GM12801 (cell line): Measurements from ENCODE around the gene FOXP2.

Source experiments
- TF ChIP-seq, protein P1 (sequence below): IDR thresholded peaks from one replicate; pipeline ENCODE4 v1.5.1; 2011; ENCODE audit warnings: control low read depth; ENCODE audit not compliant: insufficient read length; ENCODE audit errors: extremely low read depth

The FOXP2 gene

GRCh38 chr7:114689406-114689805 lies 274.8 kb downstream of the FOXP2 start:
- TF ChIP-seq, protein P1, sequence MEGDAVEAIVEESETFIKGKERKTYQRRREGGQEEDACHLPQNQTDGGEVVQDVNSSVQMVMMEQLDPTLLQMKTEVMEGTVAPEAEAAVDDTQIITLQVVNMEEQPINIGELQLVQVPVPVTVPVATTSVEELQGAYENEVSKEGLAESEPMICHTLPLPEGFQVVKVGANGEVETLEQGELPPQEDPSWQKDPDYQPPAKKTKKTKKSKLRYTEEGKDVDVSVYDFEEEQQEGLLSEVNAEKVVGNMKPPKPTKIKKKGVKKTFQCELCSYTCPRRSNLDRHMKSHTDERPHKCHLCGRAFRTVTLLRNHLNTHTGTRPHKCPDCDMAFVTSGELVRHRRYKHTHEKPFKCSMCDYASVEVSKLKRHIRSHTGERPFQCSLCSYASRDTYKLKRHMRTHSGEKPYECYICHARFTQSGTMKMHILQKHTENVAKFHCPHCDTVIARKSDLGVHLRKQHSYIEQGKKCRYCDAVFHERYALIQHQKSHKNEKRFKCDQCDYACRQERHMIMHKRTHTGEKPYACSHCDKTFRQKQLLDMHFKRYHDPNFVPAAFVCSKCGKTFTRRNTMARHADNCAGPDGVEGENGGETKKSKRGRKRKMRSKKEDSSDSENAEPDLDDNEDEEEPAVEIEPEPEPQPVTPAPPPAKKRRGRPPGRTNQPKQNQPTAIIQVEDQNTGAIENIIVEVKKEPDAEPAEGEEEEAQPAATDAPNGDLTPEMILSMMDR = no peak

GRCh38 chr7:114691605-114692004 lies 277.0 kb downstream of the FOXP2 start:
- TF ChIP-seq, protein P1 = no peak

GRCh38 chr7:114695182-114695581 lies 280.6 kb downstream of the FOXP2 start:
- TF ChIP-seq, protein P1 = no peak

DNA sequence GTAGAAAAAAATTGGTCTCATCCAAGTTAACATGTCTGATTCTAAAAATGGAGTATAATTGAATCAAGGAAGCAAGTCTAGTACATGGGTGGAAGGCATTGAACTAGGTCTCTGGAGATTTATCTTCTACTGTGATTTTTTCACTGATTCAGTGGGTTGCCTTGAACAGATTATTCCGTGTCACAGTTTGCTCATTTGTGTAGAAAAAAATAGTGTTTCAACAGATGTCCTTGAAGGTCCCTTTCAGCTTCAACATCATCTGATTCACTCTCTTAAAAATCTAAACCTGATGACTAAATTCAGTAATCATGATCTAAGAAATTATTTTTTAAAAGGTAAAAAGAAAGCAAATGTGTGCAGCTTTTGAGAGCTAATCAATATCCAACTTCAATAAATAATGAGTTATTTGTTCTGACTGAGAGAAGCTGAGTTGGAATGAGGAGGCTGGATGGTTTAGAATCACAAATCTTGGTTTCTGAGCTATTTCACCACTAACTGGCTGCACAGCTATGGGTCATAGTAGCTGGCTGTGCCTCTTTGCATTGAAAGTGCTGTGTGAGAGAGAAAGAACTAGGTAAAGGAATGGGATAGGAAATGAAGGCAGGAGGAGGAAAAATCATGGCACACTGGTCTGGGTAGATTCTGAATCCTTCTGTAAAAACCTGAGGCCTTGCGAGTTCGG lies 285.8 kb downstream of the FOXP2 start:
- TF ChIP-seq, protein P1 = no peak

DNA sequence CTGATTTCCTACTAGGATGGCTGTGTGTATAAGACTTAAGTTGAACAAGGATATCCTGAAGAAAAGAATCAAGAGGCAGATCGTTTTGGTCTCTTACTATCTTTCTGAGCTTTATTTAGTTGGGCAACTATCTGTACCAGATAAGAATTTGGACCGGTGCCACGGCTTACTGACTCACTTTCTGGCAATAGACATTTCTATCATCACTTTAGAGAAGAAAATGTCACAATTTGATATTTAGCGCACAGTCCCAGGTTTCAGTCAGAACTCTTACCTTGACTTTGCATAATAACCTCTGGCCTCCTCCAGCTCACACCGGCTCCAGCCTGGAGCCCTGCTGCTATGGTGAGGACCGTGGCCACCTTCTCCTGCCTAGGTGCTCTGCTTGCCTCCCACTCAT lies 289.1 kb downstream of the FOXP2 start:
- TF ChIP-seq, protein P1 = no peak

- TF ChIP-seq, protein P1 = no peak
Measured at GRCh38 chr7:114708646-114709045, 294.0 kb downstream of the FOXP2 start.

DNA sequence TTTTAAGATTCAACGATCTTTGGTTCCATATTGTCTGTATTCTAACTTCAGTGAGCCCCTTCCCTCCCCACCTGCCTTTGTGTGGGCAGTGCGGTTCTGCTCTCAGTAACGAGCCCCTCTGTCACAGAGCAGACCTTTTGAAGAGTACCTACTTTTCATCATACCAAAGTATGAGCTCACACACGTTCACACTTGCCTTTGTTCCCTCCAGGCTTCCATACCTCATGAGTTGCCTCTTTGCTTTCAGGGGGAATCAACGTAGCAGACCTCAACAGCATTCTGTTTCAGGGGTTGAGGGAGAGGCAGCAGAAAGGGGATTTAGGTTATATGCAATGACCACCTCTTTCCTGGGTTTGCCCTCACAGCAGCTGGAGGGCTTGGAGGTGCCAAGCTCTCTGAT lies 295.9 kb downstream of the FOXP2 start:
- TF ChIP-seq, protein P1 = no peak
